H1 (cell line): ENCODE measurements around the gene ALG5. TPM values are rescaled to one million over a fixed set of nuclear protein-coding genes. Genes with fewer than 3 reads are reported as not detected.

Source experiments
- CTCF ChIA-PET: fragments of 300-600 bp; sonication (Branson Sonifier 250); formaldehyde crosslinking; loops from one replicate; lab custom pipeline; 2021; ENCODE audit not compliant: partially characterized antibody; lab: Charles Lee
- POLR2A ChIA-PET: fragments of 300-600 bp; sonication (Branson Sonifier 250); formaldehyde crosslinking; loops from one replicate; lab custom pipeline; 2021; ENCODE audit warnings: inconsistent platforms; ENCODE audit not compliant: partially characterized antibody; lab: Charles Lee
- DNase-seq, 2 experiments: peaks; one replicate each; pipeline versions ENCODE4 v3.0.0 to v3.0.0-alpha.2; 2010 to 2022; ENCODE audit warnings: low spot score in 2 of 2, low read depth in 1 of 2, mixed read lengths in 1 of 2
- FAIRE-seq: peaks from 2 replicates; lab custom pipeline; 2011; peaks lifted over from hg19 to GRCh38; lab: Jason Lieb, UNC
- H2AFZ ChIP-seq: 2 replicates; pipeline ENCODE4 v1.8.1; 2012; ENCODE audit warnings: low read length, inconsistent platforms
- H2AK5ac ChIP-seq: 2 replicates; pipeline ENCODE4 v1.6.1; 2013; ENCODE audit warnings: low read depth, low read length
- H2BK120ac ChIP-seq: replicated peaks from 2 replicates; pipeline ENCODE3; 2013; ENCODE audit warnings: low read depth, low read length, inconsistent platforms
- H2BK12ac ChIP-seq: 2 replicates; pipeline ENCODE4 v1.6.1; 2013; ENCODE audit warnings: low read depth, low read length
- H2BK15ac ChIP-seq: 2 replicates; pipeline ENCODE4 v1.6.1; 2013; ENCODE audit warnings: low read length
- H2BK20ac ChIP-seq: 2 replicates; pipeline ENCODE4 v1.6.1; 2013; ENCODE audit warnings: low read length
- H2BK5ac ChIP-seq: 2 replicates; pipeline ENCODE4 v1.6.1; 2013; ENCODE audit warnings: low read depth, low read length
- H3K14ac ChIP-seq: 2 replicates; pipeline ENCODE4 v1.6.1; 2013; ENCODE audit warnings: inconsistent platforms; ENCODE audit not compliant: insufficient read length
- H3K18ac ChIP-seq: 2 replicates; pipeline ENCODE4 v1.6.1; 2013; ENCODE audit warnings: low read length; ENCODE audit errors: extremely low read depth
- H3K23ac ChIP-seq: 2 replicates; pipeline ENCODE4 v1.6.1; 2013; ENCODE audit warnings: inconsistent platforms; ENCODE audit not compliant: insufficient read length
- H3K23me2 ChIP-seq: 2 replicates; pipeline ENCODE4 v1.6.1; 2013; ENCODE audit warnings: low read depth, low read length
- H3K27ac ChIP-seq: 2 replicates; pipeline ENCODE4 v1.6.1; 2011; ENCODE audit warnings: low read depth, low read length, inconsistent platforms
- H3K27me3 ChIP-seq, 4 experiments: replicated peaks in 1 of 4; 1 replicate in 1 of 4; 2 replicates in 3 of 4; pipeline versions ENCODE4 v1.6.1 to v1.8.1; 2011 to 2013; ENCODE audit warnings: low read length in 3 of 4, mild to moderate bottlenecking in 3 of 4, inconsistent platforms in 2 of 4, mixed read lengths in 2 of 4, moderate library complexity in 1 of 4; ENCODE audit not compliant: control insufficient read depth in 3 of 4, insufficient read depth in 3 of 4; ENCODE audit errors: extremely low read depth in 1 of 4
- H3K36me3 ChIP-seq, 4 experiments: 2 replicates each; pipeline versions ENCODE4 v1.6.1 to v1.8.1; 2011 to 2013; ENCODE audit warnings: mild to moderate bottlenecking in 4 of 4, low read length in 3 of 4, moderate library complexity in 2 of 4, control low read depth in 1 of 4, inconsistent platforms in 1 of 4; ENCODE audit not compliant: insufficient read depth in 4 of 4, control insufficient read depth in 2 of 4
- H3K4ac ChIP-seq: replicated peaks from 2 replicates; pipeline ENCODE3; 2013; ENCODE audit warnings: low read length, low read depth, mixed read lengths, inconsistent platforms; ENCODE audit not compliant: insufficient read length
- H3K4me1 ChIP-seq, 4 experiments: replicated peaks in 1 of 4; 1 replicate in 1 of 4; 2 replicates in 3 of 4; pipeline versions ENCODE4 v1.6.1 to v1.8.1; 2011 to 2013; ENCODE audit warnings: low read length in 3 of 4, inconsistent platforms in 2 of 4, mixed read lengths in 1 of 4; ENCODE audit not compliant: insufficient read depth in 4 of 4, control insufficient read depth in 3 of 4
- H3K4me2 ChIP-seq, 2 experiments: 2 replicates each; pipeline versions ENCODE4 v1.6.1 to v1.8.1; 2011 to 2013; ENCODE audit warnings: low read depth in 2 of 2, low read length in 2 of 2, control low read depth in 1 of 2, inconsistent platforms in 1 of 2, mild to moderate bottlenecking in 1 of 2; ENCODE audit not compliant: insufficient read depth in 1 of 2
- H3K4me3 ChIP-seq, 4 experiments: fragments of 200-600, 300-600 bp in 1 of 4; sonication (generic), shearing (Covaris generic), sonication (Bioruptor Twin) in 1 of 4; 2 replicates each; pipeline versions ENCODE4 v1.5.1 to v1.8.1; 2011 to 2016; ENCODE audit warnings: low read length in 4 of 4, low read depth in 3 of 4, control low read depth in 2 of 4, inconsistent platforms in 2 of 4, mild to moderate bottlenecking in 2 of 4, mixed read lengths in 1 of 4, moderate library complexity in 1 of 4; ENCODE audit not compliant: insufficient read depth in 2 of 4; ENCODE audit errors: extremely low read depth in 1 of 4
- H3K56ac ChIP-seq: replicated peaks from 2 replicates; pipeline ENCODE3; 2013; ENCODE audit warnings: low read depth, mild to moderate bottlenecking, mixed read lengths, low read length, inconsistent platforms; ENCODE audit not compliant: insufficient read length
- H3K79me1 ChIP-seq: 2 replicates; pipeline ENCODE4 v1.6.1; 2013; ENCODE audit warnings: low read depth, low read length, control low read depth
- H3K79me2 ChIP-seq, 2 experiments: 2 replicates each; pipeline versions ENCODE4 v1.6.1 to v1.8.1; 2012 to 2013; ENCODE audit warnings: low read length in 2 of 2, mild to moderate bottlenecking in 2 of 2, inconsistent platforms in 1 of 2; ENCODE audit not compliant: insufficient read depth in 2 of 2, control insufficient read depth in 1 of 2
- H3K9ac ChIP-seq, 4 experiments: replicated peaks in 1 of 4; 1 replicate in 1 of 4; 2 replicates in 3 of 4; pipeline versions ENCODE4 v1.6.1 to v1.8.1; 2011 to 2013; ENCODE audit warnings: low read depth in 3 of 4, low read length in 3 of 4, control low read depth in 2 of 4, mild to moderate bottlenecking in 2 of 4, moderate library complexity in 2 of 4, inconsistent platforms in 1 of 4; ENCODE audit errors: extremely low read depth in 1 of 4
- H3K9me3 ChIP-seq, 2 experiments: 2 replicates each; pipeline versions ENCODE4 v1.6.1 to v1.8.1; 2012 to 2013; ENCODE audit warnings: mild to moderate bottlenecking in 2 of 2, moderate library complexity in 2 of 2, control low read depth in 1 of 2, inconsistent platforms in 1 of 2, low read depth in 1 of 2, low read length in 1 of 2, mixed read lengths in 1 of 2; ENCODE audit not compliant: insufficient read depth in 2 of 2
- H4K20me1 ChIP-seq, 2 experiments: replicated peaks in 1 of 2; 2 replicates each; pipeline versions ENCODE3 to v1.8.1; 2011 to 2013; ENCODE audit warnings: inconsistent platforms in 2 of 2, low read length in 2 of 2, mild to moderate bottlenecking in 1 of 2; ENCODE audit not compliant: insufficient read depth in 2 of 2, control insufficient read depth in 1 of 2
- H4K5ac ChIP-seq: 2 replicates; pipeline ENCODE4 v1.6.1; 2013; ENCODE audit warnings: low read length, low read depth, mixed read lengths, inconsistent platforms; ENCODE audit not compliant: insufficient read length
- H4K8ac ChIP-seq: 2 replicates; pipeline ENCODE4 v1.8.0; 2013; ENCODE audit warnings: mild to moderate bottlenecking, moderate library complexity, low read length, inconsistent platforms; ENCODE audit not compliant: insufficient read depth; ENCODE audit errors: extremely low read depth
- H4K91ac ChIP-seq: replicated peaks from 2 replicates; pipeline ENCODE3; 2013; ENCODE audit warnings: low read length, mixed read lengths, inconsistent platforms; ENCODE audit not compliant: insufficient read length
- BACH1 ChIP-seq: IDR thresholded peaks from 2 replicates; pipeline ENCODE4 v1.6.1; 2012; ENCODE audit warnings: low read length, improper control_type of control experiment
- CBX5 ChIP-seq: fragments of 300-800, 300-1000 bp; sonication (generic); IDR thresholded peaks from 2 replicates; pipeline ENCODE4 v1.7.1; 2016; ENCODE audit warnings: antibody characterized with exemption, low read length, low read depth
- CHD2 ChIP-seq: IDR thresholded peaks from 2 replicates; pipeline ENCODE4 v1.6.1; 2012; ENCODE audit warnings: low read length, improper control_type of control experiment
- HDAC6 ChIP-seq: IDR thresholded peaks from one replicate; pipeline ENCODE4 v1.7.1; 2012; ENCODE audit warnings: low read depth, mild to moderate bottlenecking, inconsistent platforms, low read length, moderate library complexity
- PHF8 ChIP-seq: fragments of 200-600 bp; sonication (generic); conservative IDR thresholded peaks from 2 replicates; pipeline ENCODE4 v1.7.1; 2012; ENCODE audit warnings: low read depth, mild to moderate bottlenecking, inconsistent platforms, low read length, moderate library complexity
- POU5F1 ChIP-seq: IDR thresholded peaks from 2 replicates; pipeline ENCODE4 v1.6.1; 2011; ENCODE audit warnings: low read depth, mild to moderate bottlenecking, low read length, moderate library complexity
- SIRT6 ChIP-seq: IDR thresholded peaks from one replicate; pipeline ENCODE4 v1.7.1; 2012; ENCODE audit warnings: low read length, inconsistent platforms
- SP1 ChIP-seq: IDR thresholded peaks from 2 replicates; pipeline ENCODE4 v1.6.1; 2011; ENCODE audit warnings: low read depth, low read length
- USF2 ChIP-seq: IDR thresholded peaks from 2 replicates; pipeline ENCODE4 v1.6.1; 2011; ENCODE audit warnings: low read length, improper control_type of control experiment
- WGBS, 2 experiments: shearing (Covaris generic) in 1 of 2; methylation state at CpG; one replicate each; pipeline versions ENCODE4 v1.1.6 to v1.1.7; 2013 to 2015; ENCODE audit warnings: low lambda C conversion rate in 2 of 2, mixed read lengths in 2 of 2, inconsistent platforms in 1 of 2, low coverage in 1 of 2, missing lambda C conversion rate in 1 of 2; ENCODE audit not compliant: insufficient replicate concordance in 2 of 2, insufficient coverage in 1 of 2, insufficient read length in 1 of 2; ENCODE audit errors: extremely low coverage in 1 of 2, missing lambda C conversion rate in 1 of 2; 5-methylcytosine and 5-hydroxymethylcytosine counted together
- polyA plus RNA-seq, 7 experiments: library from polyadenylated mRNA; depleted of rRNA in 3 of 7; stranded (reverse) in 5 of 7; unstranded in 2 of 7; fragments of >200 nt in 5 of 7; fragments of 200-250 nt in 2 of 7; gene quantifications; 1 replicate in 5 of 7; 2 replicates in 1 of 7; 4 replicates in 1 of 7; pipeline versions ENCODE4 v1.2.1 to v1.2.3, GENCODE V29; 2011 to 2013; ENCODE audit warnings: missing spikeins in 2 of 7, mixed read lengths in 2 of 7
- total RNA-seq: library from RNA; stranded (reverse); fragmentation: NEBNext Ultra II Directional; extraction: Animal tissue kit (Norgen Biotek cat#: 25700); gene quantifications from 2 replicates; pipeline ENCODE4 v1.2.1, GENCODE V29; 2021

The ALG5 gene
- total and polyA plus RNA-seq, 2 of the 8 experiments (the other 6 are each of a cell fraction or from before 2014, with no cell fraction given): 15.0 to 24.3 TPM

DNA sequence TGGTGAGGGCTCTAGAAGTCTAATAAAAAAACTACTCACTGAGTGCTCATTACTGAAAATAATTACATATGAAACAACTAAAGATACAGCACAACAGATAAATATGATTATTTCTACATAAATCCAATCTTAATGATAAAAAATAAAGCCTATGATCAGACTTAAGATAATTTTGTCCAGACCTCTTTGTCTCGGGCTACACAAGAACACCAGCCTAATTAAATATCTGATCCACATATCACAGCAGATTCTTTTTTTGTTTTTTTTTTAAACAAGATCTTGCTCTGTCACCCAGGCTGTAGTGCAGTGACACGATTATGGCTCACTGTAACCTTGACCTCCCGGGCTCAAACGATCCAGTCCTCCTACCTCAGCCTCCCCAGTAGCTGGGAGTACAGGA is 48.8 kb downstream of the ALG5 start:
- Histone ChIP-seq H3K23ac (no peak overlapping the region), H4K8ac (no peak overlapping the region), H2BK5ac (no peak overlapping the region), H4K5ac (no peak overlapping the region), H2BK15ac (no peak overlapping the region), H4K20me1 (no peaks in the 10 kb centered on the region), H3K27ac (no peak overlapping the region), H2AFZ (no peak overlapping the region), H2BK12ac (no peak overlapping the region), H3K79me2 (no peaks in the 10 kb centered on the region), H3K56ac (no peak overlapping the region), H3K4ac (no peak overlapping the region), H3K18ac (no peak overlapping the region), H2BK120ac (no peak overlapping the region), H3K9me3 (no peaks in the 10 kb centered on the region), H3K9ac (no peak overlapping the region), H3K4me1 (0 out of 7 replicates have a peak, but pooled peaks cover 0 to 3% (median 0%) of the 10 kb centered on the region in 4 experiments), H3K23me2 (no peaks in the 10 kb centered on the region), H3K14ac (no peak overlapping the region), H3K4me2 (no peak overlapping the region), H3K79me1 (no peaks in the 10 kb centered on the region), H2BK20ac (no peak overlapping the region), H3K4me3 (no peak overlapping the region), H3K27me3 (no peaks in the 10 kb centered on the region), H3K36me3 (peaks cover 0 to 21% (median 0%) of the 10 kb centered on the region in 4 experiments; a peak in 3 of 8 replicates), H2AK5ac (no peak overlapping the region), H4K91ac (no peak overlapping the region)
- TF ChIP-seq CBX5 (no peak), SIRT6 (no peak), PHF8 (no peak), POU5F1 (no peak), BACH1 (no peak), HDAC6 (no peak), SP1 (no peak), CHD2 (no peak), USF2 (no peak)
- ChIA-PET CTCF (no interaction called here), POLR2A (no interaction called here)
- FAIRE-seq (no peak), DNase-seq (no peak)
- WGBS, 2 experiments: 92% methylated on average over 4 of the region's 4 CpGs; no CpG with 5 or more reads in 1 of the 2 experiments
